GM11168 (cell line): ENCODE results near the gene SORL1.

ENCODE experiments used
- in situ Hi-C: fragments of 300-500 bp; cut with MboI; formaldehyde crosslinking; loops from one replicate; pipeline ENCODE4 v1.12.0; 2022; ENCODE audit warnings: low sequenced_read_pairs; ENCODE audit not compliant: unreplicated experiment

The SORL1 gene

GRCh38 chr11:121577106-121577848 is 125.2 kb downstream of the SORL1 start:
- in situ Hi-C loops = no loop called here

- in situ Hi-C loops = no loop called here
Observed at GRCh38 chr11:121578251-121578976, 126.3 kb downstream of the SORL1 start.

- in situ Hi-C loops = no loop called here
Observed at GRCh38 chr11:121580154-121580553, 128.0 kb downstream of the SORL1 start.

GRCh38 chr11:121581607-121582006 is 129.5 kb downstream of the SORL1 start:
- in situ Hi-C loops = no loop called here

DNA sequence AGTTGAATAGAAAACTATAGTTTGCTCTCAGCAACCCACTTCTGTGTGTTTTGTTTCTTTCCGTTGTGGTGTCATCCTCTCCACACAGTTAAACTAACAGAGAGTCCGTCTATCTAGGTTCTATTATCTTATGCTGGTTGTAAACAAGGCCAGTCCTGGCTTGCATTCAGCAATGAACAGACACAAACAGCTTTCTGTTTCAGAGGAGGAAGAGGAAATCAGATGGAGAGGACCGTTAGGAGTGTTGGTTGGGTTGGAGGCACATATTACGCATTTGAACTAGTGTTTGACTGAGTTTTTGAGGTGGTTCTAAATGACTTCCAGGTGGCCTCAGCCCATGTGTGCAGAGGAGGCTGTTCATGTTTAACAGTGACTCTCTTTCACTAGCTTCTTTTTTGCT is 130.2 kb downstream of the SORL1 start:
- in situ Hi-C loops = no loop called here

- in situ Hi-C loops = no loop called here
Observed at GRCh38 chr11:121583825-121584224, 131.7 kb downstream of the SORL1 start.

- in situ Hi-C loops = no loop called here
Observed at GRCh38 chr11:121586750-121587149, 134.6 kb downstream of the SORL1 start.

DNA sequence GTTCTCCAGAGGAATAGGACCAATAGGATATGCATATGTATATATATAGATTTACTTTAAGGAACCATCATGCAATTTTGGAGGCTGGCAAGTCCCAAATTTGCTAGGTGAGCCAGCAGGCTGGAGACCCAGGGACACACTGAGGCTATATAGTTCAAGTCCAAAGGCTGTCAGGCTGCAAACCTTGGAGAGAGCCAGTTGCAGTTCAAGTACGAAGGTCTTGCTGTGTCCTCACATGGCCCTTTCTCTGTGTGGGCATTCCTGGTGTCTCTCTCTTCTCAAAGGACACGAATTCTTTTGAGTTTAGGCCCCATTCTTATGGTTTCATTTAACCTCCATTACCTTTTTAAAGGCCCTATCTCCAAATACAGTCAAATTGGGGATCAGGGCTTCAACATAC is 135.1 kb downstream of the SORL1 start:
- in situ Hi-C loops = no loop called here

GRCh38 chr11:121588747-121589146 is 136.6 kb downstream of the SORL1 start:
- in situ Hi-C loops = no loop called here

- in situ Hi-C loops = loop anchor here (5.0 kb wide), 1 partner anchor 273 kb away; no protein-coding TSS in a partner anchor
Observed at GRCh38 chr11:121589946-121590537, 137.9 kb downstream of the SORL1 start.

GRCh38 chr11:121590772-121591404 is 138.8 kb downstream of the SORL1 start:
- in situ Hi-C loops = loop anchor here (5.0 kb wide), 1 partner anchor 274 kb away; no protein-coding TSS in a partner anchor

GRCh38 chr11:121591405-121592033 is 139.4 kb downstream of the SORL1 start:
- in situ Hi-C loops = loop anchor here (5.0 kb wide), 1 partner anchor 274 kb away; no protein-coding TSS in a partner anchor

GRCh38 chr11:121592708-121593107 is 140.6 kb downstream of the SORL1 start:
- in situ Hi-C loops = loop anchor here (5.0 kb wide), 1 partner anchor 275 kb away; no protein-coding TSS in a partner anchor

DNA sequence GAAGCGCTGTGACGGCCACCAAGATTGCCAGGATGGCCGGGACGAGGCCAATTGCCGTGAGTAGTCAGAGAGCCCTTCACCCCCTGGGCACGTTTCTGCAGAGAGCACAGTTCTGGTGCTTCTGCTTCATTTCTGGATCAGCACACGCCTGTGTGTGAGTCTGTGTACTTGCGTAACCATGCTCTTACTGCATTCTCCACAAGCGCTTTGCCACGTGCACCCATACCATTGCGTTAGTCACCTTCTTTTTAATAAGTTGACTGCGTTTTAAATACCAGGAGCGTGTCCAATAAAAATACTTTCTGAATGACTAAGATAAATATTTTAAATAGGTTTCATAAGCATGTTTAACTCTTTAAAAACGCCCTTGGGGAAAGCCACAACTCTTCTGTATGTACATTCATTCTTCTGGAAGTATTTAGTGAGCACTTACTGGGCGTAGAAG is 143.6 kb downstream of the SORL1 start:
- in situ Hi-C loops = no loop called here

DNA sequence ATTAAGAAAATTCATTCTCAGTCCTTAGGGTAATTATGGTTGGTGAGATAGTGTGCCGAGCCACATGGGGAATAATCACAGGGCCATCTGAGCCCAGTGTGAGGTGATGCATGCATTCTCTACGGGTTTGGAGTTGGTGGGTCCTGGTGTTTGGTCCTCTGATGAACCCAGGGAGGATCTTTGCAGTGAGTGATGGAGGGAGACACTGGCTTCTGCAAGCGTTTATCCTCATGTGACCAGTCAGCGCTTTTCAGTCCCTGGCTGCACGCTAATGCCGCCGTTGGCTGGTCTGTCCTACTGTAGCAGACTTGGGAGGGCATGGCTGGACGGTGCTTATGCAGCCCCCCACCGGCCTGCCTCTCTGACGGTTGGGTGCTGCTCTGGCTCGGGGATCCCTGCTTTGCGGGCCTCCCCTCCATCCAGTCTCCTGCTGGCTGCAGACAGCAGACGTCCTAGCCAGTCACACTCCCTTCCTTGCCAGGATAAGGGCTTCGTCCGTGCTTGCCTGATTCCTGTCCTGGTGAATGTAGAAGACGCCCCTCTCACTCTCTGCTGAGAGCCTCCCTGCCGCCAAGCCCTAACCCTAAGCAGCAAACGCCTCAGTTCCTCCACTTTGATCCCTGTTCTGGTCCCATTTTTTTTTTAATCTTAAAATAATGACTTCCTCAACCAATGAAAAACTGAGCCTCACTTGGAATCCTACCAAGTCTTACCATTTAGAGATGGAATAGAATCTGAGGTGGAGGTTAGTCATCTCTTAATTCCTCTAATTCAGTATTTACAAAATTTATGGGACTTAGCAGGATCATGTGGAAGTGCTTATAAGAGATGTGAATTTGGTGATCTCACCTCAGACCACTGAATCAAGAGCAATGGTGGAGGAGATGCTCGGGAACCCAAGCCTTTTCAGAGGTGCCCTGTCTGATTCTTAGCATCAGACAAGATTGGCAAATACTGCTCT is 144.4 kb downstream of the SORL1 start:
- in situ Hi-C loops = no loop called here

DNA sequence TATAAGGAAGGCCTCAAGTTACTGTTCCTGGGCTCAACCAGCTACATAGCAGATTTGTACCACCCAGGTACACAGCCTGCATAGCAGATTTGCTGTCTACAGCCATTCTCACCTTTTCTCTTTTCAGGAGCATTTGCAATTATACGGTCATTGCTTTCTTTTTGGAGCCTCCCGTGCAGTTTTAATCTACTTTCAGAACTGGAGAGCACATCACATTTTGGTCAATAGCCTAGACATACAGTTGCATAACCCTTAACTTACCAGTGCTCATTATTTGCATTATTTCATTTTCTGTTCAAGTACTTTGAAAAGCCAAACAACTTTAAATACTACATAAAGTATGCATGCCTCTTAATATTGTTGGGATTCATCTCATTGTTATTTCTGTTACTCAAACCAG is 151.2 kb downstream of the SORL1 start:
- in situ Hi-C loops = no loop called here

DNA sequence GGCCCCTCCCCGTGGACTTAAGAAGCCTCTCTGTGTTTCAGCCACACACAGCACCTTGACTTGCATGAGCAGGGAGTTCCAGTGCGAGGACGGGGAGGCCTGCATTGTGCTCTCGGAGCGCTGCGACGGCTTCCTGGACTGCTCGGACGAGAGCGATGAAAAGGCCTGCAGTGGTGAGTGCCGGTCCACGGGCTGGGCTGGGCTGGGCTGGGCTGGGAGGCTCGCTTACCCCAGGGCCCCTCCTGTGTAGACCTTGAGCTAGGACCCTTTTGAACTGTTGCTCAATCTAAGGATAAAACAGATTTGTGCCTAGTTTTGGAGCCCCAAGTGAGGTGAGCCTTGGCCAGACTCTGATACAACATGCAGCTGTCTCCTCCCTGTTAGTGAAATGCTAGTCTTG is 152.0 kb downstream of the SORL1 start:
- in situ Hi-C loops = no loop called here

DNA sequence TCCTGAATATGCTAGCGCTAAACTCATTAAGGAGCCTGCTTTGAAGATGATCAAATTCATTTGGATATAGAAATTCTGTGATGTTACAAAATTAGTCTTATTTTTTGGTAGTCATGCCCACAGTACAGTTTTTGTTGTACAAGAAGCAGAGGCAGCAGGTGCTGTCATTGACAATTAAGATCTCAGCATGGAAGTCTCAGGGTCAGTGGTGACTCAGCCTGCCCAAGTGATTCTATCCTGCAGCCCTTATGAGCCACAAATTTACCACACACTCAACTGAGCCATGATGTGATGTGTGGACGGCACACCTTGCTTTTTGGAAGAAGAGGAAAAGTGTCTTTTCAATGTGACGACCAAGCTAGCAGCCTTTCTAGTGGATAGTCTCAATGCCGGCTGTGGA is 154.2 kb downstream of the SORL1 start:
- in situ Hi-C loops = no loop called here

- in situ Hi-C loops = no loop called here
Observed at GRCh38 chr11:121607341-121607740, 155.2 kb downstream of the SORL1 start.
